A673 (cell line): ENCODE results near the gene KLB. TPM values are rescaled to one million over a fixed set of nuclear protein-coding genes. Genes with fewer than 3 reads are reported as not detected.
"Not testable (repeated sequence)": the region's sequence is repeated elsewhere in the genome, so short reads cannot be mapped to it uniquely, and the experiment has no call there.

Source experiments
- Bru-seq: library from RNA; stranded (reverse); fragments of 400-500 nt; gene quantifications from one replicate; lab custom pipeline; 2021; lab: Mats Ljungman, UMichigan
- BruChase-seq, 2 experiments: library from RNA; stranded (reverse); fragments of 400-500 nt; gene quantifications; one replicate each; lab custom pipeline; 2021; lab: Mats Ljungman, UMichigan
- BruUV-seq: library from RNA; stranded (reverse); fragments of 400-500 nt; replicated peaks from 2 replicates; lab custom pipeline; 2021; lab: Mats Ljungman, UMichigan
- CTCF ChIA-PET: fragments of 300-600 bp; sonication (Branson Sonifier 250); formaldehyde crosslinking; loops from one replicate; lab custom pipeline; 2022; ENCODE audit warnings: antibody characterized with exemption; lab: Charles Lee
- POLR2A ChIA-PET: fragments of 300-600 bp; sonication (Branson Sonifier 250); formaldehyde crosslinking; loops from one replicate; lab custom pipeline; 2022; ENCODE audit warnings: antibody characterized with exemption; ENCODE audit not compliant: low non-redundant PET; lab: Charles Lee
- DNase-seq: peaks from one replicate; pipeline ENCODE4 v3.0.0-alpha.2; 2015; ENCODE audit warnings: low spot score
- H3K27ac ChIP-seq: fragments of 200-600 bp; sonication (generic); 2 replicates; pipeline ENCODE4 v1.5.1; 2016; ENCODE audit warnings: mixed run types, low read depth, mild to moderate bottlenecking, mixed read lengths, antibody characterized with exemption, low read length; ENCODE audit not compliant: poor library complexity, severe bottlenecking
- H3K27me3 ChIP-seq: fragments of 200-600 bp; sonication (generic); replicated peaks from 2 replicates; pipeline ENCODE4 v1.6.1; 2017; ENCODE audit warnings: mixed run types, low read depth, mild to moderate bottlenecking, mixed read lengths, antibody characterized with exemption, low read length; ENCODE audit not compliant: insufficient read depth, poor library complexity
- H3K36me3 ChIP-seq: fragments of 200-600 bp; sonication (generic); 2 replicates; pipeline ENCODE4 v1.6.1; 2016; ENCODE audit warnings: mixed run types, mild to moderate bottlenecking, mixed read lengths, antibody characterized with exemption, low read length; ENCODE audit not compliant: insufficient read depth, poor library complexity, severe bottlenecking
- H3K4me1 ChIP-seq: fragments of 200-600 bp; sonication (generic); 2 replicates; pipeline ENCODE4 v1.6.1; 2017; ENCODE audit warnings: mixed run types, mild to moderate bottlenecking, mixed read lengths, antibody characterized with exemption, low read length; ENCODE audit not compliant: insufficient read depth, poor library complexity, severe bottlenecking
- H3K4me3 ChIP-seq: fragments of 200-600 bp; sonication (generic); 2 replicates; pipeline ENCODE4 v1.5.1; 2016; ENCODE audit warnings: low read depth, mixed run types, mild to moderate bottlenecking, mixed read lengths, low read length; ENCODE audit not compliant: poor library complexity, severe bottlenecking
- H3K9me3 ChIP-seq: fragments of 200-600 bp; sonication (generic); 2 replicates; pipeline ENCODE4 v1.6.1; 2016; ENCODE audit warnings: mixed run types, low read depth, mild to moderate bottlenecking, mixed read lengths, antibody characterized with exemption, low read length; ENCODE audit not compliant: poor library complexity, severe bottlenecking
- EZH2 ChIP-seq: fragments of 200-600 bp; sonication (generic); IDR thresholded peaks from 2 replicates; pipeline ENCODE4 v1.6.1; 2017; ENCODE audit warnings: borderline replicate concordance, low read depth, mild to moderate bottlenecking, mixed read lengths, antibody characterized with exemption, low read length; ENCODE audit not compliant: poor library complexity, severe bottlenecking
- intact Hi-C: fragments of 100-400 bp; cut with micrococcal nuclease; formaldehyde crosslinking; loops from one replicate; pipeline ENCODE4 v1.10.0; 2022; ENCODE audit not compliant: unreplicated experiment
- long read RNA-seq: library from polyadenylated mRNA; stranded (forward); transcript quantifications from one replicate; pipeline ENCODE4 v2.0.0, GENCODE V29; 2022
- total RNA-seq: library from RNA; stranded (reverse); gene quantifications from 2 replicates; pipeline ENCODE4 v1.2.3, GENCODE V29; 2021
- TF ChIP-seq, protein P1 (sequence below): fragments of 300-800, 200-600 bp; sonication (generic); conservative IDR thresholded peaks from 2 replicates; pipeline ENCODE4 v1.5.1; 2017; ENCODE audit warnings: low read depth, mild to moderate bottlenecking, antibody characterized with exemption, low read length, moderate library complexity, mixed read lengths

The KLB gene
- not detected in 2 replicates for total RNA-seq
- percentile 2 among the genes with signal in this experiment for Bru-seq, nascent RNA
- BruChase-seq, experiment 1, labeled RNA remaining after a 2-hour chase = not detected
- BruChase-seq, experiment 2, labeled RNA remaining after a 6-hour chase = percentile 6 among the genes with signal in this experiment
- long read RNA-seq = 0 reads

DNA sequence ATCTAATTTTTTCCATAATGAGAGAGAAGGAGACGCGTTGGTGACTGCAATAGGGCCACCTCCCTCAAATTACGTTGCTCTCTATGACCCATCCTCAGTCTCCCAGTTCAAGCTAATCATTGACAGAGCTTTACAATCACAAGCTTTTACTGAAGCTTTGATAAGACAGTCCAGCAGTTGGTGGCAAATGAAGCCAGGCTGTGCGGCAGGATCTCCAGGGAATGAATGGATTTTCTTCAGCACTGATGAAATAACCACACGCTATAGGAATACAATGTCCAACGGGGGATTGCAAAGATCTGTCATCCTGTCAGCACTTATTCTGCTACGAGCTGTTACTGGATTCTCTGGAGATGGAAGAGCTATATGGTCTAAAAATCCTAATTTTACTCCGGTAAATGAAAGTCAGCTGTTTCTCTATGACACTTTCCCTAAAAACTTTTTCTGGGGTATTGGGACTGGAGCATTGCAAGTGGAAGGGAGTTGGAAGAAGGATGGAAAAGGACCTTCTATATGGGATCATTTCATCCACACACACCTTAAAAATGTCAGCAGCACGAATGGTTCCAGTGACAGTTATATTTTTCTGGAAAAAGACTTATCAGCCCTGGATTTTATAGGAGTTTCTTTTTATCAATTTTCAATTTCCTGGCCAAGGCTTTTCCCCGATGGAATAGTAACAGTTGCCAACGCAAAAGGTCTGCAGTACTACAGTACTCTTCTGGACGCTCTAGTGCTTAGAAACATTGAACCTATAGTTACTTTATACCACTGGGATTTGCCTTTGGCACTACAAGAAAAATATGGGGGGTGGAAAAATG is at the start of gene KLB:
Gene KLB, plus strand, starts transcription at position 168 of the 821 bp plus-strand sequence. Its CDS starts 20 bp downstream, at position 188.
- TF ChIP-seq, protein P1, sequence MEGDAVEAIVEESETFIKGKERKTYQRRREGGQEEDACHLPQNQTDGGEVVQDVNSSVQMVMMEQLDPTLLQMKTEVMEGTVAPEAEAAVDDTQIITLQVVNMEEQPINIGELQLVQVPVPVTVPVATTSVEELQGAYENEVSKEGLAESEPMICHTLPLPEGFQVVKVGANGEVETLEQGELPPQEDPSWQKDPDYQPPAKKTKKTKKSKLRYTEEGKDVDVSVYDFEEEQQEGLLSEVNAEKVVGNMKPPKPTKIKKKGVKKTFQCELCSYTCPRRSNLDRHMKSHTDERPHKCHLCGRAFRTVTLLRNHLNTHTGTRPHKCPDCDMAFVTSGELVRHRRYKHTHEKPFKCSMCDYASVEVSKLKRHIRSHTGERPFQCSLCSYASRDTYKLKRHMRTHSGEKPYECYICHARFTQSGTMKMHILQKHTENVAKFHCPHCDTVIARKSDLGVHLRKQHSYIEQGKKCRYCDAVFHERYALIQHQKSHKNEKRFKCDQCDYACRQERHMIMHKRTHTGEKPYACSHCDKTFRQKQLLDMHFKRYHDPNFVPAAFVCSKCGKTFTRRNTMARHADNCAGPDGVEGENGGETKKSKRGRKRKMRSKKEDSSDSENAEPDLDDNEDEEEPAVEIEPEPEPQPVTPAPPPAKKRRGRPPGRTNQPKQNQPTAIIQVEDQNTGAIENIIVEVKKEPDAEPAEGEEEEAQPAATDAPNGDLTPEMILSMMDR = no peak
- TF ChIP-seq EZH2 = no peak
- no peaks in the 10 kb centered on the region for H3K27me3 ChIP-seq
- ChIA-PET CTCF (no interaction called here), POLR2A (no interaction called here)
- H3K4me1 ChIP-seq = no peaks in the 10 kb centered on the region
- DNase-seq = no peak
- no peaks in the 10 kb centered on the region for H3K9me3 ChIP-seq
- H3K4me3 ChIP-seq = no peak within 1 kb of the TSS
- BruUV-seq = no TSS peak
- no peak within 1 kb of the TSS for H3K27ac ChIP-seq
- intact Hi-C loops = no loop called here
- no peaks in the 10 kb centered on the region for H3K36me3 ChIP-seq

GRCh38 chr4:39357002-39357401 is 49.7 kb upstream of the KLB start:
- Histone ChIP-seq H3K27ac (peak overlapping the region; percentile 57), H3K27me3 (no peaks in the 10 kb centered on the region), H3K4me1 (peaks cover 29% of the 10 kb centered on the region), H3K4me3 (no peak overlapping the region), H3K9me3 (no peaks in the 10 kb centered on the region), H3K36me3 (no peaks in the 10 kb centered on the region)
- TF ChIP-seq, protein P1 = no peak
- TF ChIP-seq EZH2 = no peak
- DNase-seq = no peak
- POLR2A ChIA-PET = no interaction called here
- CTCF ChIA-PET = no interaction called here
- no TSS peak for BruUV-seq
- intact Hi-C loops = no loop called here

- CTCF ChIA-PET, intact Hi-C loops, H3K27me3 ChIP-seq, DNase-seq, POLR2A ChIA-PET, BruUV-seq, H3K9me3 ChIP-seq, H3K27ac ChIP-seq, H3K4me3 ChIP-seq, H3K36me3 ChIP-seq: not testable (repeated sequence)
- H3K4me1 ChIP-seq = peaks cover 12% of the 10 kb centered on the region
These were observed 46.1 kb upstream of the KLB start for GRCh38 chr4:39360611-39361010.
